ENCODE data around the gene ZNF598. TPM values are rescaled to one million over a fixed set of nuclear protein-coding genes. Genes with fewer than 3 reads are reported as not detected.
A peak's percentile ranks its signal among the peaks of the same experiment; 100 is the strongest.

Gene ZNF598
- total and polyA plus RNA-seq, 7 donors = 12.8 to 57.0 (median 20.3) TPM

DNA sequence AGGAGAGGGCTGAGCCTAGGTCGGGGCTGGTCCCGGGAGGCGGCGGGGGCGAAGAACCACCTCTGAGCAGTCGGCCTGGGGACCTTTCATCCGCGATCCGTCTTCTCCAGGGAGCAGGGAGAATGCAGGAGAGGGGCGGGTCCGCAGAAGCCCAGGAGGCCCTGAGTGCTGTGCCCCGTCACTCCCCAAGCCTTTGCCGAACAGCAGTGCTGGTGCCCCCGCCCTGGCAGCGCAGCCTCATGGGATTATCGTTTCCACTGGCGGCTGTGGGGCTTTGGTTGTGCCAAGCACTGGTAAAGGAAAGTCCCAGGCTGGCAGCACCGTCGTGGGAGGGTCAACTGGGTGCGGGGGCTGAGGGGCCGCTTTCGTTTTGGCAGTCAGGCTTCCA, 37.1 kb downstream of the ZNF598 start:
- H3K27me3 ChIP-seq = peaks cover 0 to 36% (median 21%) of the 10 kb centered on the region in 3 donors
- H3K4me3 ChIP-seq = peak overlapping the region; percentile 83 to 99 (median 92)
- peak overlapping the region in 3 of 4 donors; percentile 89 to 96 (median 92) for H3K27ac ChIP-seq
- intact Hi-C loops (cut with DNase I) = no loop called here
- peaks cover 30 to 36% (median 34%) of the 10 kb centered on the region in 4 donors for H3K36me3 ChIP-seq
- H3K9me3 ChIP-seq = no peaks in the 10 kb centered on the region
- 1 to 3% methylated on average over 22 of the region's 22 CpGs for WGBS, 2 donors
- H3K4me1 ChIP-seq = peaks cover 0 to 25% (median 23%) of the 10 kb centered on the region in 4 donors
- DNase-seq = no peak
- no peak for TF ChIP-seq POLR2AphosphoS5 (IDR thresholded peaks at IDR 0.05)
- TF ChIP-seq POLR2A (IDR thresholded peaks at IDR 0.05) = no peak
- TF ChIP-seq, protein P1, sequence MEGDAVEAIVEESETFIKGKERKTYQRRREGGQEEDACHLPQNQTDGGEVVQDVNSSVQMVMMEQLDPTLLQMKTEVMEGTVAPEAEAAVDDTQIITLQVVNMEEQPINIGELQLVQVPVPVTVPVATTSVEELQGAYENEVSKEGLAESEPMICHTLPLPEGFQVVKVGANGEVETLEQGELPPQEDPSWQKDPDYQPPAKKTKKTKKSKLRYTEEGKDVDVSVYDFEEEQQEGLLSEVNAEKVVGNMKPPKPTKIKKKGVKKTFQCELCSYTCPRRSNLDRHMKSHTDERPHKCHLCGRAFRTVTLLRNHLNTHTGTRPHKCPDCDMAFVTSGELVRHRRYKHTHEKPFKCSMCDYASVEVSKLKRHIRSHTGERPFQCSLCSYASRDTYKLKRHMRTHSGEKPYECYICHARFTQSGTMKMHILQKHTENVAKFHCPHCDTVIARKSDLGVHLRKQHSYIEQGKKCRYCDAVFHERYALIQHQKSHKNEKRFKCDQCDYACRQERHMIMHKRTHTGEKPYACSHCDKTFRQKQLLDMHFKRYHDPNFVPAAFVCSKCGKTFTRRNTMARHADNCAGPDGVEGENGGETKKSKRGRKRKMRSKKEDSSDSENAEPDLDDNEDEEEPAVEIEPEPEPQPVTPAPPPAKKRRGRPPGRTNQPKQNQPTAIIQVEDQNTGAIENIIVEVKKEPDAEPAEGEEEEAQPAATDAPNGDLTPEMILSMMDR (IDR thresholded peaks at IDR 0.05) = no peak
- no peak for TF ChIP-seq EP300 (IDR thresholded peaks at IDR 0.05)

GRCh38 chr16:1971796-1972489, 37.7 kb downstream of the ZNF598 start, which contains the start of gene TBL3:
Gene TBL3, plus strand, starts transcription at chr16:1972053. Its CDS starts 112 bp downstream, at chr16:1972165.
- peak within 1 kb of the TSS; percentile 89 to 96 (median 93) for H3K27ac ChIP-seq
- peak; percentile 97 for DNase-seq
- 0 to 1% methylated on average over 78 of the region's 78 CpGs for WGBS, 2 donors

DNA sequence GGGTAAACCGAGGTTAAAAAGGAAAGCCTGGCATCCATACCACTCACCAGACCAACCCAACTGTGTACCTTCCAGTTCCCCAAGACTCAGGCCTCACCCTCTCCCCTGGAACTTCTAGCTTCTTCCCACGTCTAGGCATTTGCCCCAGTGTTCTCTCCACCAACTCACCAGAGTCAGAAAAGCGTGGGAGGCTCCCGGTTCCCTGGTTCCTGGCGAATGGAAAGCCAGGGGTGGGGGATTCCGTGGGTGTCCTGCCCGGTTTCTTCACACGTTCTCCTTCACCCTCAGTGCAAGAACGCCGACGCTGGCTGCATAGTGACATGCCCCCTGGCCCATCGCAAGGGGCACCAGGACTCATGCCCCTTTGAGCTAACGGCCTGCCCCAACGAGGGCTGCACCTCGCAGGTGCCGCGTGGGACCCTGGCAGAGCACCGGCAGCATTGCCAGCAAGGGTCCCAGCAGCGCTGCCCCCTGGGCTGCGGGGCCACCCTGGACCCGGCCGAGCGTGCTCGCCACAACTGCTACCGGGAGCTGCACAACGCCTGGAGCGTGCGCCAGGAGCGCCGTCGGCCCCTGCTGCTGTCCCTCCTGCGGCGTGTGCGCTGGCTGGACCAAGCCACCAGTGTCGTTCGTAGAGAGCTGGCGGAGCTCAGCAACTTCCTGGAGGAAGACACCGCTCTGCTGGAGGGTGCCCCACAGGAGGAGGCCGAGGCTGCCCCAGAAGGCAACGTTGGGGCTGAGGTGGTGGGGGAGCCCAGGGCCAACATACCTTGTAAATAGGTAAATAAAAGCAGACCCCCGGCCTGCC, 41.3 kb downstream of the ZNF598 start:
- no peak for TF ChIP-seq EP300 (IDR thresholded peaks at IDR 0.05)
- TF ChIP-seq, protein P1 (IDR thresholded peaks at IDR 0.05) = no peak
- TF ChIP-seq POLR2A (IDR thresholded peaks at IDR 0.05) = no peak
- TF ChIP-seq POLR2AphosphoS5 (IDR thresholded peaks at IDR 0.05) = no peak
- no peak for DNase-seq
- WGBS, 2 donors = 92 to 94% methylated on average over 41 of the region's 41 CpGs
- H3K4me1 ChIP-seq = peaks cover 0 to 39% (median 34%) of the 10 kb centered on the region in 4 donors
- no peak overlapping the region for H3K27ac ChIP-seq
- H3K9me3 ChIP-seq = no peaks in the 10 kb centered on the region
- no peak overlapping the region for H3K4me3 ChIP-seq
- intact Hi-C loops (cut with DNase I) = no loop called here
- H3K36me3 ChIP-seq = peaks cover 0 to 4% (median 0%) of the 10 kb centered on the region in 4 donors
- H3K27me3 ChIP-seq = no peaks in the 10 kb centered on the region

More at GRCh38 chr16:1971796-1972489, 37.7 kb downstream of the ZNF598 start, which contains the start of gene TBL3:
- intact Hi-C loops (cut with DNase I) = no loop called here
- peaks cover 0 to 25% (median 23%) of the 10 kb centered on the region in 4 donors for H3K4me1 ChIP-seq
- H3K9me3 ChIP-seq = no peaks in the 10 kb centered on the region
- TF ChIP-seq EP300 (IDR thresholded peaks at IDR 0.05) (peak in 1 of 4 donors; percentile 70), POLR2AphosphoS5 (IDR thresholded peaks at IDR 0.05) (peak; percentile 97 to 99 (median 99)), POLR2A (IDR thresholded peaks at IDR 0.05) (peak; percentile 93 to 95)
- TF ChIP-seq, protein P1 (IDR thresholded peaks at IDR 0.05) = no peak
- H3K4me3 ChIP-seq = peak within 1 kb of the TSS; percentile 83 to 99 (median 92)
- H3K27me3 ChIP-seq = peaks cover 0 to 31% (median 15%) of the 10 kb centered on the region in 3 donors
- H3K36me3 ChIP-seq = peaks cover 25 to 31% (median 29%) of the 10 kb centered on the region in 4 donors

DNA sequence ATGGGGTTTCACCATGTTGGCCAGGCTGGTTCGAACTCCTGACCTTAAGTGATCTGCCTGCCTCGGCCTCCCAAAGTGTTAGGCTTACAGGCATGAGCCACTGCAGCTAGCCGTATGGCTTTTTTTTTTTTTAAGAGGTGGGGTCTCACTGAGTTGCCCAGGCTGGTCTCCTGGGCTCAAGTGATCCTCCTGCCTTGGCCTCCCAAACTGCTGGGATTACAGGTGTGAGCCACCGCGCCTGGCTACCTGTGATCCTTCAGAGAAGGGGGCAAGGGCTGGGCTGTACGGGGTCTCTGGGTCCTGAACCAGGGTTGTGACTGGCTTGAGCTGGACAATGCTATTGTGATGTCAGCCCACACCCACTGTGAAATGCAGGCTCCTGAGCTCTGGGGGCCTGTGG, 43.2 kb downstream of the ZNF598 start, which contains the start of gene RNF151:
Gene RNF151 (plus strand): TSS at position 397 of the 400 bp plus-strand sequence. CDS start 26 bp downstream, outside the sequence.
- Histone ChIP-seq H3K4me1 (peaks cover 0 to 28% (median 25%) of the 10 kb centered on the region in 4 donors), H3K36me3 (peaks cover 12 to 21% (median 17%) of the 10 kb centered on the region in 4 donors), H3K9me3 (no peaks in the 10 kb centered on the region), H3K27me3 (no peaks in the 10 kb centered on the region), H3K4me3 (peak within 1 kb of the TSS; percentile 63 to 90 (median 66)), H3K27ac (peak within 1 kb of the TSS; percentile 91 to 99 (median 92))
- no peak for TF ChIP-seq POLR2A (IDR thresholded peaks at IDR 0.05)
- TF ChIP-seq, protein P1 (IDR thresholded peaks at IDR 0.05) = no peak
- no peak for TF ChIP-seq EP300 (IDR thresholded peaks at IDR 0.05)
- no peak for TF ChIP-seq POLR2AphosphoS5 (IDR thresholded peaks at IDR 0.05)
- DNase-seq = no peak
- intact Hi-C loops (cut with DNase I) = no loop called here
- 96% methylated on average over 6 of the region's 6 CpGs for WGBS, 2 donors
